RCC 7860 (cell line): ENCODE results near the gene DNM2.
A peak's percentile ranks its signal among the peaks of the same experiment; 100 is the strongest.

Experiments
- DNase-seq: peaks from one replicate; pipeline ENCODE4 v3.0.0-alpha.2; 2015; ENCODE audit warnings: low spot score
- FAIRE-seq: peaks from 2 replicates; lab custom pipeline; 2012; peaks lifted over from hg19 to GRCh38; lab: Jason Lieb, UNC

Gene DNM2

DNA sequence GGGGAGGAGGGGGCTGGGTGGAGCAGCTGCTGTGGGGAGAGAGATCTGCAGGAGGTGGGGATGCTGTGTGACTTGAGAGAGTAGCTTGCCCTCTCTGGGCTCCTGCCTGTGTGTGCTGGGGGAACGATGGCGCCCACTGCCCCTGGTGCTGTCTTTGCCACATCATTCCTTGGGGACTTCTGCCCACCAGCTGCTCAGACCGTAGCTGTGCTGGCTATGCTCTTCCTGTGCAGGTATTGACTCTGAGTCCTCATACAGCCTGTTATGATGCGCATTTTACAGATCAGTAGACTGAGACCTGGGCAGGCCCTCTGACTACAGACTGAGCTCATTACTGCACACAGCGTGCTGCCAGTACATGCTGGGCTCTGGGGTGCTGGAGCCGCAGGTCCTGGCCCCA lies 51.1 kb downstream of the DNM2 start:
- no peak for FAIRE-seq

GRCh38 chr19:10769533-10770491 lies 51.9 kb downstream of the DNM2 start:
- FAIRE-seq (peak; percentile 75), DNase-seq (peak; percentile 78)

More for the DNA sequence above, 51.1 kb downstream of the DNM2 start:
- DNase-seq: peak; percentile 45

- no peak for DNase-seq
- FAIRE-seq: no peak
These were observed 56.1 kb downstream of the DNM2 start for GRCh38 chr19:10773969-10774368.

- FAIRE-seq (no peak), DNase-seq (no peak)
These were observed 57.0 kb downstream of the DNM2 start for GRCh38 chr19:10774893-10775292.

DNA sequence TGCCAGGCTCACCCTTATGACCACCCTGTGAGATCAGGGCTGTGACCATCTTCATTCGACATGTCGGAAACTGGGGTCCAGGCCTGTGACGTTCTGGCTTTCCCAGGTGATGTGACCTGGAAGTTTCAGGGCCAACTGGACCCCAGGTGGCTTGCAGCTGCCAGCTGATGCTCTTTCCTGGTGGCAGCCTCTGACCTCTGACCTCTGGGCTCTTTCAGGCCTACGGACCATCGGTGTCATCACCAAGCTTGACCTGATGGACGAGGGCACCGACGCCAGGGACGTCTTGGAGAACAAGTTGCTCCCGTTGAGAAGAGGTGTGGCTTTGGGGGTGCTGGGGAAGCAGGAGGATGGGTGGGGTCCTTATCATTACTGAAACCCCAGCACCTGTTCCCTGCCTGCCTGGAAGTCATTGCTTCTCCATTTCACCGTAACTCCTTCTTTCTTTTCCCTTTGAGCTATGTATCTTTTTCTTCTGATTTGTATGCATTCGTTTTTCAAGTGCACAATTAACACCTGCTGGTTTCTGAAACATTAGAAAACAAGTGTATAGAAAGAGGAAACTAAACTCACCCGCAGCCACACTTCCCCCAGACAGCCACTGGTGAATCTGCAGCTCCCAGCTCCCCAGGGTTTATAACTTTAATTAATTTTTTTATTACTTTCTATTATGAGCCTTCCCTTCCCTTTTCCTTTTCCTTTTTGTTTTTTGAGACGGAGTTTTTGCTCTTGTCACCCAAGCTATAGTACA lies 59.2 kb downstream of the DNM2 start:
- DNase-seq (no peak), FAIRE-seq (no peak)

DNA sequence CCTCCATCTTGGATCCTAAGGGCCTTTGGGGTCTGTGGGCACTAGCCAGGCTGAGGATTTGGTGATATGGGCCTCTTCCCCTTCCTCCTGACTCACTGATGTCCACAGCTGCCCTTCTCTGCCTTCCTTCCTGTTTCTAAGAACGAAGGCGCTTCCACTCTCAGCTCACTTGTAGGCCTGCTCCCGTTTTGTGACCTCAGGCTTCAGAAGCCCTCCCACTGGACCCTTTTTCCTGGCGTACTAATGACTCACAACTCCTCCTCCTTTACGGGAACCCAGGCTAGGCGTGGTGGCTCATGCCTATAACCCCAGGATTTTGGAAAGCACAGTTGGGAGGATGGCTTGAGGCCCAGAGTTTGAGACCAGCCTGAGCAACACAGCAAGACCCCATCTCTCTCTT lies 62.5 kb downstream of the DNM2 start:
- no peak for FAIRE-seq
- DNase-seq: no peak

GRCh38 chr19:10782795-10783194 lies 64.9 kb downstream of the DNM2 start:
- no peak for FAIRE-seq
- DNase-seq: no peak

GRCh38 chr19:10784257-10784656 lies 66.4 kb downstream of the DNM2 start:
- DNase-seq: no peak
- no peak for FAIRE-seq

- no peak for DNase-seq
- FAIRE-seq: no peak
These were observed 70.3 kb downstream of the DNM2 start for GRCh38 chr19:10788146-10788545.

DNA sequence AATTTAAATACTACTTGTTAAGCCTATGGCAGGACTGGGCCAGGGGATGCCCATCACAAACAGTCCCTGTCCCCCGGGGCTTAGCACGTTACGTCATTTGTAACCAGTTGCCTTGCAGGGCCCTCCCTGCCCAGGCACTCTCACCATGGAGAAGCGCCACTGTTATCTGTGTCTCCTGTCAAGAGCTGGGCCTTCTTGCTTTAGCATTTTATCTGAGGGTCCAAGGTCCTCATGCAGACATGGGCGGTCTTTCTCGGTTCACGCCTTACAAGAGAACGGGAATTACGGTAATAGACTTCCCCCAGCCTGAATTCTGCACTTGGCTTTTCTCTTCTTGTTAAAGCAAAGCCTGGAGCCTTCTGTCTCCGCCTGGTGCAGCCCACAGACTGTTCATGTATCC lies 72.0 kb downstream of the DNM2 start:
- FAIRE-seq (no peak), DNase-seq (no peak)

DNA sequence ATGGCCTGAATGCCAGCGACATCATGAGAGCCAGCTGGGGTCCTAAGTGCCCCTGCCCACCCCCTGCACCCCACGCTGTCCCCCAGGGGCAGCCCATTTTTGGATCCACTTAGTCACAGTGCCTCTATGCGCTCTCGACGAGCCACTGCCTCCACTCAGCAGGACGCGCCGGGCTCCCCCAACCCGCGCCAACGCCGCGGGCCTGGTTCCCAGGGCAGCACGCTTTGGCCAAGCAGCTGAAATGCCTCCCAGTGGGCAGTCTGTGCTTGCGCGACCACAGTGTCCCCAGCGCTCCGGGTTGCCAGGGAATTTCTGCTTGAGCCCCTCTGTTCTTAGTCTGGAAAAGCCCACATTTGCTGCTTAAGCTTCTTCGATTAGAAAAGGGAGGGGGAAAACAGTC lies 78.8 kb downstream of the DNM2 start:
- DNase-seq: no peak
- no peak for FAIRE-seq

DNA sequence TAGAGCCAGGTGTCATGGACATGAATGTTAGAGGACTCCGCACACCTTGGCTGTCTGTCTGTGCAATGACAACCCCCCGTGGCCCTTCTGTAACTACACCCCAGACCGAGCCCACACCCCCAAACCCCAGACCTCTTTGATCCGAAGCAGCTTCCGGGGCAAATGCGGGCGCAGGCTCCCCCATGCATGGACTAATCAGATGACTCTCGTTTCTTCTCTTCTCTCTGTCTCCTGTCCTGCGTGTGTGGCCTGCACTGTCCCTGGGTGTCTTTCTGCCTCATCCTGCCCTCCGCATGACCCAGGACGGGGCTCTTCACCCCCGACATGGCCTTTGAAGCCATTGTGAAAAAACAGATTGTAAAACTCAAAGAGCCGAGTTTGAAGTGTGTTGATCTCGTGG lies 79.2 kb downstream of the DNM2 start:
- DNase-seq (no peak), FAIRE-seq (no peak)

GRCh38 chr19:10797541-10798256 lies 79.8 kb downstream of the DNM2 start:
- FAIRE-seq (no peak), DNase-seq (no peak)

DNA sequence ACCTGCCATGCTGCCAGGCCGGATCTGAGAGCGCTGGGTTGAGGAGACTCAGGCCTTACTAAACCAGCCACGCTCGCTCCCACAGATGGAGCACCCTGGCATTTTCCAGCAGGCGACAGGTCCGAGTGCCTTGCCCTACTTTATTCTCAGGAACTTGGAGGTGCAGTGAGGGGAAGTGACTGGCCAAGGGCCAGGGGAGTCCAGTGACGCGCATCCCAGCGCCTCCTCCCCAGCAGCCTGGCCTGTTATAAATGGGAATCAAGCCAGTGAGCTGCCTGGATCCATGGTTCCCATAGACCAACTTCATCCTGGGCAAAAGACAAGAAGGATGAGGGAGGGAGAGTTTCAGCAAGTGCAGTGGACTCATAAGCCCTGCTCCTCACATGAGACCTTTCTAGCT lies 82.6 kb downstream of the DNM2 start:
- no peak for DNase-seq
- no peak for FAIRE-seq

GRCh38 chr19:10802479-10802878 lies 84.6 kb downstream of the DNM2 start:
- FAIRE-seq (no peak), DNase-seq (no peak)

- DNase-seq (no peak), FAIRE-seq (no peak)
These were observed 85.4 kb downstream of the DNM2 start for GRCh38 chr19:10803252-10803651.

DNA sequence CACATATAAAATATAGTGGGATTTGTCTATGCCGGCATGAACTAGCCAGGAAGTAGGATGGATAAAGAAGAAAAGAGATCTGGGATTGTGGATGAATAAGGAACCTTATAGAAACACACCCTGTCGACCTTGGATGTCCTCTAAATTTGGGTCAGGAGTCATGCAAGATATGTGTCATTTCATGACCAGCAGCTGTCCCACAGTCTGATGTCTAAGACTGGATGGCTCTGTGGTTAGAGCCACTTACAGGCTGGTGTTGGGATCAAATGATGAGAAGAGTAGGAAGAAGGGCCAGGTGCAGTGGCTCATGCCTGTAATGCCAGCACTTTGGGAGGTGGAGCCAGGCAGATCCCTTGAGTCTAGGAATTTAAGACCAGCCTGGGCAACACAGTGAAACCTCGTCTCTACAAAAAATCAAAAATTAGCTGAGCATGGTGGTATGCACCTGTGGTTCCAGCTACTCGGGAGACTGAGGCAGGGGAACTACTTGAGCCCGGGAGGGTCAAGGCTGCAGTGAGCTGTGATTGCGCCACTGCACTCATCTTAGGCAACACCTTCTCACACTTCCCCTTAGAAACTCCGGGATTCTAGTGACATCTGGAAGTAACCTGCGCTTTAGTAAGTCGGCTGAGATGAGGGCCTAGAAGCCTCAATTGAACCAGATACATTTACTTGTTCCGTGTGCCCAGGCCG lies 87.3 kb downstream of the DNM2 start:
- no peak for DNase-seq
- no peak for FAIRE-seq

DNA sequence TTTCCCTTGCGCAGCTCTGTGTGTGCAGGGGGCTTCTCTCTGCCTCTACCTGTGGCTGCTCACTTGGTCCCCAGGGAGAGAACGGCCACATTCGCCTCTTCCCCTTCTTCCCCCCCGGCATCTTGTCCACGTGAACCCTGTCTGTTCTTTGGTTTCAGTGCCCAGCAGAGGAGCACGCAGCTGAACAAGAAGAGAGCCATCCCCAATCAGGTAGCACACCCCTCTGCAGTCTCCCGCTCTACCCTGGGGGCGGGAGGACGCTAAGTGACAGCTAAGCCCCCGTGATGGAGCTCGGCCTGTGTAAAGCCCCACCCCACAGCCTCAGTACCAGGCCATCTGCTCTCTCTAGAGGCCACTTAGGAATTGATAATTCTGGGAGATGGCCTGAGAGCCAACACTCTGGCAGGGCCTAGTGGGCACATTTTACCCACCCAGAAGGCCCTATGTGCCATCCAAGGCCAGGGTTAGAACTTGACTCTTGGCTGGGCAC lies 87.9 kb downstream of the DNM2 start:
- no peak for DNase-seq
- no peak for FAIRE-seq

DNA sequence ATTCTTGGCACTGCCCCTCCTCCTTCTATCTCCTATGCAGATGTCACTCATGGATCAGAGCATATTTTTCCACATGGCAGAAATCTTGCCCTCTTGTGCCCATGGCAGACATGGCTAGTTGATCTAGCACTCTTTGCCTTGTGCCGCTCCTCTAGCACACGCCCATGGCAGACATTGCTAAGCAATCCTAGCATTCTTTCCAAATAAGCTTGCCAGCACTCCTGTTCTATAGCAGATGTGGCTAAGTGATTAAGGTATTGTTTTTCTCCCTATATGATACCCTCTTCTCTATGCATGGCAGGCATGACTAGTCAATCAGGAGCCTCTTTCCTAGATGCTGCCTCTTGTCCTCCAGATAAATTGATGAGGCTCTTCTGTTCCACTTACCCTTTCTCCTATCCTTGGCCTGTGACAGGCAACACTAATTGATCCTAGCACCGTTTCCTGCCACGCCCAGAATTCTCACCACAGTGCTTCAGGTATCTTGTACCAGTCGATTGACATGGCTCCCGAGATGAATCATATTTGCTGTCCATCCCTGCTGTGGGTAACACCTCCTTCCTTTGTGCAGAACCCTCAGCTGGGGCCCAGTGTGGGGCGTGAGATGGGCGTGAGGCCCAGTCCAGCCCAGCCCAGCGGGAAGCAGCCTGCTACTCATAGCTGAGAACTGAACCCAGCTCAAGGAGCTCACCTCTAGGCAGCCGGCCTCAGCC lies 91.2 kb downstream of the DNM2 start:
- no peak for FAIRE-seq
- DNase-seq: no peak
